Keratinocyte (primary cell): ENCODE measurements around the gene JAK1. TPM values are rescaled to one million over a fixed set of nuclear protein-coding genes. Genes with fewer than 3 reads are reported as not detected.

Experiments
- DNase-seq: peaks from one replicate; pipeline ENCODE4 v3.0.0-alpha.2; 2011; ENCODE audit warnings: low read depth, missing footprints, low spot score
- FAIRE-seq: peaks from 2 replicates; lab custom pipeline; 2011; peaks lifted over from hg19 to GRCh38; lab: Jason Lieb, UNC
- H2AFZ ChIP-seq: 2 replicates; pipeline ENCODE4 v1.6.0; 2012; ENCODE audit warnings: low read length, control low read depth, inconsistent platforms; ENCODE audit not compliant: control insufficient read depth
- H3K27ac ChIP-seq: 2 replicates; pipeline ENCODE4 v1.5.1; 2011; ENCODE audit warnings: low read length; ENCODE audit not compliant: control insufficient read depth, insufficient read depth
- H3K27me3 ChIP-seq: 3 replicates; pipeline ENCODE4 v1.6.0; 2011; ENCODE audit warnings: low read length; ENCODE audit not compliant: control insufficient read depth, insufficient read depth; ENCODE audit errors: extremely low read depth
- H3K36me3 ChIP-seq, 2 experiments: 2 replicates in 1 of 2; 3 replicates in 1 of 2; pipeline ENCODE4 v1.5.1; 2011; ENCODE audit warnings: low read length in 2 of 2, mild to moderate bottlenecking in 1 of 2; ENCODE audit not compliant: control insufficient read depth in 2 of 2, insufficient read depth in 2 of 2; ENCODE audit errors: extremely low read depth in 1 of 2
- H3K4me1 ChIP-seq: 3 replicates; pipeline ENCODE4 v1.5.1; 2011; ENCODE audit warnings: low read length; ENCODE audit not compliant: control insufficient read depth, insufficient read depth; ENCODE audit errors: extremely low read depth
- H3K4me2 ChIP-seq: 3 replicates; pipeline ENCODE4 v1.6.0; 2011; ENCODE audit warnings: low read depth, low read length; ENCODE audit not compliant: control insufficient read depth, insufficient read depth; ENCODE audit errors: extremely low read depth
- H3K4me3 ChIP-seq, 3 experiments: fragments of 200-600 bp in 1 of 3; sonication (generic) in 1 of 3; 2 replicates in 2 of 3; 3 replicates in 1 of 3; pipeline ENCODE4 v1.5.1; 2011 to 2016; ENCODE audit warnings: low read length in 3 of 3, mild to moderate bottlenecking in 3 of 3, control low read depth in 2 of 3, inconsistent platforms in 1 of 3, low read depth in 1 of 3, mixed read lengths in 1 of 3, mixed run types in 1 of 3, moderate library complexity in 1 of 3; ENCODE audit not compliant: control insufficient read depth in 2 of 3, insufficient read depth in 2 of 3; ENCODE audit errors: extremely low read depth in 1 of 3
- H3K79me2 ChIP-seq: 2 replicates; pipeline ENCODE4 v1.6.0; 2012; ENCODE audit warnings: low read length; ENCODE audit not compliant: control insufficient read depth, insufficient read depth
- H3K9ac ChIP-seq: 3 replicates; pipeline ENCODE4 v1.6.0; 2011; ENCODE audit warnings: low read length; ENCODE audit not compliant: control insufficient read depth, insufficient read depth; ENCODE audit errors: extremely low read depth
- H3K9me1 ChIP-seq: 3 replicates; pipeline ENCODE4 v1.6.0; 2011; ENCODE audit warnings: low read length; ENCODE audit not compliant: control insufficient read depth, insufficient read depth; ENCODE audit errors: extremely low read depth
- H3K9me3 ChIP-seq: 2 replicates; pipeline ENCODE4 v1.5.1; 2012; ENCODE audit warnings: low read depth, low read length; ENCODE audit not compliant: control insufficient read depth
- H4K20me1 ChIP-seq: 3 replicates; pipeline ENCODE4 v1.6.0; 2011; ENCODE audit warnings: low read length; ENCODE audit not compliant: control insufficient read depth, insufficient read depth; ENCODE audit errors: extremely low read depth
- CTCF ChIP-seq, 3 experiments: IDR thresholded peaks in 1 of 3; conservative IDR thresholded peaks in 1 of 3; optimal IDR thresholded peaks in 1 of 3; 2 replicates in 2 of 3; 3 replicates in 1 of 3; pipeline versions ENCODE3 to v1.5.1; 2011; ENCODE audit warnings: low read length in 3 of 3, mild to moderate bottlenecking in 3 of 3, moderate library complexity in 2 of 3, control low read depth in 1 of 3, inconsistent platforms in 1 of 3; ENCODE audit not compliant: insufficient read depth in 2 of 3; ENCODE audit errors: extremely low read depth in 1 of 3
- EZH2 ChIP-seq: IDR thresholded peaks from one replicate; pipeline ENCODE4 v1.6.1; 2012; ENCODE audit warnings: inconsistent platforms, mild to moderate bottlenecking, low read length, moderate library complexity
- dilution Hi-C: fragments of 300-500 bp; cut with MboI; formaldehyde crosslinking; loops from one replicate; pipeline ENCODE4 v1.7.0; 2020; ENCODE audit warnings: low sequenced_read_pairs; ENCODE audit not compliant: extremely low pct_ligation_motif_present
- polyA plus RNA-seq, 5 experiments: library from polyadenylated mRNA; depleted of rRNA in 3 of 5; stranded (reverse) in 3 of 5; stranded (forward) in 1 of 5; unstranded in 1 of 5; fragments of >200 nt; gene quantifications; 1 replicate in 1 of 5; 2 replicates in 3 of 5; 3 replicates in 1 of 5; pipeline versions ENCODE4 v1.2.1 to v1.2.3, GENCODE V29; 2011 to 2012; ENCODE audit warnings: missing spikeins in 2 of 5, low read depth in 1 of 5, low replicate concordance in 1 of 5

Gene JAK1
- polyA plus RNA-seq, 1 donor (not counting 4 experiments of a cell fraction or from before 2014, with no cell fraction given), result 50.9 TPM

DNA sequence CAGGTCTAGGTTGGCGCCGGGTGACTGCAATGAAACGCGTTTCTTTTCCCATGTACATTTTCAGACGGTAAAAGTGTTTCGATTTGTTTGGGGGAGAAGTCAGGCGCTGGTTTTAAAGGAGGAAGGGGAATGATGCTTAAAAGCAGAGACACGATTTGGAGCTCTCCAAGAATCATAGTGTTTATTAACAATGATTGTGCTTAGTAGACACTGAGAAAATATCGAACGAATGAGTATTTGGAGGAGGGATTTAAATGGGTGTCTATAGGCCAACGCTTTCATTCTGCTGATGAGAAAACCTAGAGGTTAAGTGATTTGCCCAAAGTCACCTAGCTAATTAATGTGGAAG, 36.9 kb upstream of the JAK1 start:
- Histone ChIP-seq H3K4me3 (peak overlapping the region; percentile 63 to 71 (median 67)), H3K36me3 (no peaks in the 10 kb centered on the region), H3K4me2 (peak overlapping the region; percentile 87), H3K27me3 (no peaks in the 10 kb centered on the region), H3K9me3 (no peaks in the 10 kb centered on the region), H4K20me1 (no peaks in the 10 kb centered on the region), H2AFZ (peak overlapping the region; percentile 90), H3K79me2 (no peaks in the 10 kb centered on the region), H3K9ac (peak overlapping the region; percentile 90), H3K4me1 (peaks cover 12% of the 10 kb centered on the region), H3K27ac (peak overlapping the region; percentile 70), H3K9me1 (no peaks in the 10 kb centered on the region)
- dilution Hi-C loops, result no loop called here
- FAIRE-seq (peak; percentile 23), DNase-seq (no peak)
- TF ChIP-seq CTCF (optimal IDR thresholded peaks at IDR 0.05 in 1 of 3, IDR thresholded peaks at IDR 0.05 in 1 of 3, conservative IDR thresholded peaks at IDR 0.05 in 1 of 3; ENCODE audit: extremely low read depth in 1 of 3, insufficient read depth in 2 of 3, low read length in 3 of 3), result no peak
- TF ChIP-seq EZH2, result no peak

DNA sequence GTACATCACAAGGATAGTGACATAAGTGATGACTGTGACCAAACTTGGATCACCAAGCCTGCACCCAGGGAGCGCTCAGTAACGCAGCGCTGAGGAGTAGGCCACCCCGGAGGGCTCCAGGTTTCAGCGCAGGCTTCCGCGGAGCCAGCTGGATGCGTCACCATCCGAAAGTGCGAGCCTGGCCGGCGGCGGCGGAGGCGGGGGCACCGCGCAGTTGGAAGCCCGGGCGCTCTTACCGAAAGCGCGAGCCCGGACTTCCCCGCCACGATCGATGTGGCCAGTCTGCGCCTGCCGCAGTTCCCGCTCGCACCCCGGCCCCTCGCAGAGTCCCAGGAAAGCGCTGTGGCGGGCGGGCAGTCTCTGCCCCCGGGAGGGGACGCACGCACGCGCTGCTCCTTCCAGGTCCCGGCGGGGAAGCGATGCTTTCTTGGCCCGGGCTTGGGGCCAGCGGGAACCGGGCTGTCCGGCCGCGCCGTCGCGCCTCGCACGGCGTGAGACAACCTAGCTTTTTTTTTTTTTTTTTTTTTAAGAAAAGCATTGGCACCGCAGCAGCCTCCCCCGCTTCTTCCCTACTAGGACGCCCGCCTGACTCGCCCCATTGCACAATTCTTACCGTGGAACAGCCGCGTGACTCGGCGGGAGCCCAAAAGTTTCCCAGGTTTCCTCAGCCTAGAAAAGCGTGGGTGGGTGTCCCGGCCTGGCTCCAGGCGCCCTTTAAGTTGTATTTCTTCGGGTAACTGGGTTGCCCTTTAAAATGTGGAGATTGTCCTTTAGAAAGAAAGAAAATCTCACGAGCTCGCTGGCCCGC, 36.4 kb upstream of the JAK1 start:
- H3K27ac ChIP-seq, result peak overlapping the region; percentile 70
- DNase-seq, result peak; percentile 26
- H3K9me3 ChIP-seq, result no peaks in the 10 kb centered on the region
- no peaks in the 10 kb centered on the region for H3K9me1 ChIP-seq
- no peaks in the 10 kb centered on the region for H3K27me3 ChIP-seq
- peak overlapping the region; percentile 87 for H3K4me2 ChIP-seq
- peak; percentile 36 for FAIRE-seq
- H3K79me2 ChIP-seq, result no peaks in the 10 kb centered on the region
- H3K4me3 ChIP-seq, result peak overlapping the region; percentile 63 to 71 (median 67)
- H4K20me1 ChIP-seq, result no peaks in the 10 kb centered on the region
- H2AFZ ChIP-seq, result peak overlapping the region; percentile 92
- peaks cover 12% of the 10 kb centered on the region for H3K4me1 ChIP-seq
- TF ChIP-seq EZH2, result no peak
- no peak for TF ChIP-seq CTCF (optimal IDR thresholded peaks at IDR 0.05 in 1 of 3, IDR thresholded peaks at IDR 0.05 in 1 of 3, conservative IDR thresholded peaks at IDR 0.05 in 1 of 3; ENCODE audit: extremely low read depth in 1 of 3, insufficient read depth in 2 of 3, low read length in 3 of 3)
- H3K9ac ChIP-seq, result peak overlapping the region; percentile 90
- dilution Hi-C loops, result no loop called here
- no peaks in the 10 kb centered on the region for H3K36me3 ChIP-seq
